Measurements from ENCODE around the gene BICDL1.

Gene BICDL1

DNA sequence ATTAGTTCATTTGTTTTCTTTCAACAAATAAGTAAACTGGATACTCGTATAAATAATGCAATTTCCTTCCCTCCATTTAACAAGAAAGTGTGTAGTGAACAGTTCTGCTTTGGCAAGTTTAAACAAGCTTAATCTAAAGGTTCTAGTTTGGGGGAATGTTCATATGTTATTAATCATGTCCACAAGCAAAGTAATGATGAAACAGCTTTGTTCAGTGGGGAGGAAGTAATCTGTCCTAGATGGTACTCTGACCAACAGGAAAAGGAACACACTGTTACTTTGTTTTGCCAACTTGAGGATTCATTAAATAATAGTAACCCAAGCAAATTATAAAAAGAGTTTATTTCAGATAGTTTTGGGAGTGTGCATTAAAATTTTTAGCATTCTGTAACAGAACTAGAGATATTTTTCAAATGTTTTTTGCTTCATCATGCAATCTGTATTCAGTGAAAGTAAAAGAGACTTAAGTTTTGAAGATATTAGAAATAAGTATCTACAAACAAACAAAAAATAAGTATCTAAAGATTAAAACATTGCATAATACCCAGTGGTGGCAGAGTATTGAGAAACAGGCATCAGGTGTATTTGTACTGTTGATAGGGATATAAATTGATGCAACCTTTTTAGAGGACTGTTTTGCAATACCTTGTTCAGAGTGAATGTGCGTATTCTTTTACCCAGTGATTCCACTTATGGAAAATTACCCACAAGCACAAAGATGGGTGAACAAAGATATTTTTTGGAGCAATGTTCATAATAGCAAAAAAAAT, 66.4 kb downstream of the BICDL1 start:
- no peak for DNase-seq

DNA sequence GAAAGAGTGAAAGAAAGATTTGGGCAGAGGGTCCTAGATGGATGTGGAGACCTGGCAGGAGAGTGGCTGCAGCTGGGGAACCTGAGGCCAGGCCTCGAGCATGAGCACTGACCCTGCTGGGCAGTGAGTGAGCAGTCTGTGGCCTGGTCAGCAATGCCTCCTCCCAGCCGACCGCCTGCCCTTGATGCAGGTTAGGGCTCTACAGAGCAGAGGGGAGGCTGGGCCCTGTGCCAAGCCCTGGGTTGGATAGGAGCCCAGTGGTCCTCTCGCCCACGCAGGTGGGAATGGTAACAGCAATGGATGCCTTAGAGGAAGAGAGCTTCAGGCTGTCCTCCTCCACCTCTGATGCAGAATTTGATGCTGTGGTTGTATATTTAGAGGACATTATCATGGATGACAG, 67.7 kb downstream of the BICDL1 start:
- no peak for DNase-seq

DNA sequence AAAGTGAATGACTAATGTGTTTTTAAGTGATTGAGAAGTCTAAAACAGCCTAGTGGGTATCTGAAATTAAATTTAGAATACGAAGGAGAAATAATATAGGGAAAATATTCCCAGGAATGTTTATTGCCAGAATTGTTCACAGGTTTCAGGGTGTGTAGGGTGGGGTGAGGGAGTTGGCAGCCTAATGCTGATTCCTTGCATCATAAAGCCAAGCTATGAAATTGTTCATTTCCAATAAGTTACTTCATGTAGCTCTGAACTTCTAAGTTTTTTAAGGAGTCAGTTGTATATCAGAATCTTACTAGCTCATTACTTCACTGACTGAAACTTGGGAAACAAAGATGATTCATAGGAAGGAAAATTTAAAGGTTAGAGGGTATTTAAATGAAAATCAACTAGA, 71.2 kb downstream of the BICDL1 start:
- DNase-seq, result no peak

DNA sequence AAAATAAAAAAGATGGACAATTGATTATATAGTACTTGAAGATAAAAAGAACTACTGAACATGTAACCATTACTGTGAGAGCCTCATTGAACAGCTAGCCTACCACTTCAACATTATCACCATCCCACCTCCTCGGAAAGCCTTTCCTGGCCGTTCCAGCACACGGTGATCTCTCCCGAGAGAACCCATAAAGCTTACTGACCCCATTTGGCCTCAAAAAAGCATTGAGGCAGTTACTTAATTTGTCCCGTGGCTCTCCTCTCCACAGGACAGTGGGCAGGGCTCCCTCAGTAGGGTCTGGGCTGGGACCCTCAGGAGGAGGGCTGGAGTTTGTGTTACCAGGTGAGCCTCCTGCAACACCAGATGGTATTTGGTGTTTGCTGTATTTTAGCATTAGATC, 71.7 kb downstream of the BICDL1 start:
- DNase-seq, result no peak

DNA sequence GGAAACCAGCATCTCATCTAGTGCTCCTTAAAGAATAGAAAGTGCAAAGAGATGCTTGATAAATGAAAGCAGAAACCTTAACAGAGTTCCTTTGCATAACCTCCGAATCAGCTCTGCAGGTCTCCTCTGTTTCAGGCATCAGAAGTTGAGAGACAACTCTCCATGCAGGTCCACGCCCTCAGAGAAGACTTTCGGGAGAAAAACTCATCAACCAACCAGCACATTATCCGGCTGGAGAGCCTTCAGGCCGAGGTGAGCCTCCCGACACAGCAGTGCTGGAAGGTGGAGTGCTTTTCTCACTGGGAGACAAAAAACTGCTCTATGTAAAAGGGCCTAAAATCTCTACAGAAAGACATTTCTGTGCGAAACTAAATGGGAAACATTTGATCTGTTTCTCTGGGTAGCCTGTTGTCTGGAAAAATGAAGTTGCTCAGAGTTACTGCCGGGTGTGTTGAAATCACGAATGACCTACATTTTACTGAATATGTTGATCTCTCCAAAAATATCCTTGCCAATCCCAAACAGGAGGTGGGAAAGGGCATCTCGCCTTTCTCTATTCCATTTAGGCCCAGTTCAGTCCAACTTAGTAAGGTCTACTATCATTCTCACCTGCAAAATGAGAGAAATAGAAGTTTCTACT, 72.7 kb downstream of the BICDL1 start:
- DNase-seq, result no peak

DNA sequence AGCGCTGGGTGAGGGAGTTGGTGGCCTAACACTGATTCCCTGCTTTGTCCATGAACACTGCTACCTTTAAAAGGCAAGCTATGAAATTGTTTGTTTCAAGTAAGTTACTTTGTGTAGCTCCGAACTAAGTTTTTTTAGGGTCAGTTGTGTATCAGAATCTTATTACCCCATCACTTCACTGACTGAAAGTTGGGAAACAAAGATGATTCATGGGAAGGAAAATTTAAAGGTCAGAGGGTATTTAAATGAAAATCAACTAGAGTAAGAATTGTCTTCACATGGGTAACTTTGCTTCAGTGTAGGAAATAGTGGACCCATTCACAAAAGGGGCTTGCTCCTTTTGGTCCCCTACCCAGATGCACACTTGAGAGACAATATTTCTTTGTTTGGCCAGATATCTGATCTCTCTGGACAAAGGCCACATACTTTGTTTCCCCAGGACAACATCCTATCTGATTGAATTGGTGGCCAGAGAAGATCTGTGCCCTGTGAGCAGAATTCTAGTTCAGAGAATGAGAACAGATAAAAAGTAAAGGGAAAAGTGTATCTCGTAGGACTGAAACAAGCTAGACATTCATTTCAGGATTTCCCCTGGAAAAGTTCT, 74.0 kb downstream of the BICDL1 start:
- DNase-seq, result no peak

DNA sequence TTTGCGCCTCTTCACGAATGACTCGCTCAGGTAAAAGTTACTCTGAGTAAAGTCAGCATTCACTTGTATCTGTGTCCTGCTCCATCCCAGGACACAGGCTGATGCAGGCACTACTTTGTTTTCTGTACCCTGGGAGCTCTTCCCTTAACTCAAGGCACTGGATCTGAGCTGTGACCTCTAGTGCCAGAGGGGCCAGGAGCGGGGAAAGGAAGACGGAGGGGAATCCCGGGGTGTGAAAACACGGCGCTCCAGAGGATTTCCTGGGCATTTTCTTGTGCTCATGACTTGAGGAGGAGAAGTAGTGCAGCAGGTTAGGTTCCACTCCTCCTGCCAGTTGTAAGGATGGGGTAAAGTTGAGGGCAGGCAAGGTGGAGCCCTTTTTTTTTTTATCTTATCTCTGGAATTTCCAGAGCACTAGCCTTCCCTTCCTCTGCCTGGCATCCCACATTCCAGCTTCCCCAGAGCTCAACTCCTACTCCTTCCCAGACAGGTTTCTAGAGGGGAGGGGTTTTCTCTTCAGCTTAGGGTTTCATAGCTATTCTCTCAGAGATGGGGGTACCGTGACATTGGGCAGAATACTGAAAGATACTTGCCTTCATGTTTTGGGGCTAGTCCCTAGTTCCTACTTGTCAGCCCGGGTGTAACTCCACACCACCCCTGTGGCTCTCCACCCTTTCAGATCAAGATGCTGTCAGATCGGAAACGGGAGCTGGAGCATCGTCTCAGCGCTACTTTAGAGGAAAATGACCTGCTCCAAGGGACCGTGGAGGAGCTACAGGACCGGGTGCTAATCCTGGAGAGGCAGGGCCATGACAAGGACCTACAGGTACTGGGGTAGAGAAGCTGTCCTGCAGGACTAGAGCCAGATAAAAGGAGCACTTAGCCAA, 75.3 kb downstream of the BICDL1 start:
- DNase-seq, result no peak

DNA sequence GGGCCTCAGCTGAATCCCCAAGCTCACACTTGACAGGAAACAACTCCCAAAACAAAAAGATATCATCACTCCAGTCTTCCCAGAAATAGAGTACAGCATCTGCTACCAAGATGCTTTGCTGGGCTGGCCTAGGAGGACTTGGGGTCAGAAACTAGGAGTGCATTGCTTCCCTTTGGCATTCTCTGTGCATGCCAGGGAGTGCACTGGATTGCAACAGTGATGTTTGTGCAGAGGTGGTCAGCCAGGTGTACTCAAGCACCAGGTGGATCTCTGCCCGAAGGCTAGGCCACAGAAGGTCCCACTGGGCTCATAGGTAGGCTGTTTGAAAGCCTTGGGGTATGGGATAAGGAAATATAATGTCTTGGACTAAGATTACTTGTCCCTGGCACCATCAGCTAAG, 76.4 kb downstream of the BICDL1 start:
- no peak for DNase-seq

DNA sequence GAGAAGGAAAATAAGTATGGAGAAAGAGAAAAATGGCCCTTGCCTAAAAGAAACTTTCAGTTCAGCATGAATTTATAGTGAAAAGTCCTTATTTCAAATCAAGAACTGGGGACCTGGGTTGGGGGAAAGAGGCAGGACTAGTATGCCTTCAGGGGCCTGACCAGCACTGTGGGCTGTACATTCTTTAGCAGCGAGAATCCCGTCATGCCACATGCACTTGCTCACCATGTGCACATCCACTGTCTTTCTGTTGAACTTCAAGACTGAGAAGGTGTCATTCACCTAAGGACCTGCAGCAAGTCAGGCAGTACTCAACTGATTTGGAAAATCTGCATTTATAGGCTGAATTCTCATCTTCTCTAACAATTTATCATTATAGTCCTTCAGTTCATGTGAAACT, 77.3 kb downstream of the BICDL1 start:
- no peak for DNase-seq

DNA sequence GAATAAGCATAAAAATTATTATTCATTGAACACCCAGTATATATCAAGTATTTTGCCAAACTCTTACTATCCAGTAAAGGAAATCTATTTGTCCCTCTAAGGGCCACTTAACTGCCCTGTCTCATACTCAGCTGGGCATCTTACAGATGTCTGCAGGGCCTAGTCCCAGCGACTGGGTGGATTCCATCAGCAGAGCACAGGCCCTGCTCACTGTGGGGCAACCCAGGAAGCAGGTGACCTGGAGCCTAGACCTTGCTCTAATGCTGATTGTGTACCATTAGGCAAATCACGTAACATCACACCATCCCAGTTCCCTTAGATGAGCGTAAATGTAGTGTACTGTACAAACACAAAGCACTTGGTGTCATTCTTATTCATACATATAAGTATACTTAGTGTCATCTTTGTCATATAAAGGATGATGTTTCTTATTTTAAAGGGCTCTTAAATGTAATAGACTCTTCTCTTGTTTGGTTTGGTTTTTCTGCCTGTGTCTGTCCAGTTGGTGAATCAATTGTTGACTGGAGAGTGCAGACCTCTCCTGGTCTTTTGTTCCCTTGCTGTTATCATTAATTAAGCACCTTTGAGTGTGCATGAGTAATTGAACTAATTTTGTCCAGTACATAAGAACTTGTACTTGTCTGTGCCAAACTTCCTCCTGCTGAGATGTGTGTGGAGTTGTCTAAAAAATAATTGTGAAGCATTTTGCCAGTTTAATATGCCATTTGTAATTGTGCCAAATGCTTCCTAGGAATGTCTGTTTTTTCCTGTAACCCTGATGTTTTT, 78.2 kb downstream of the BICDL1 start:
- DNase-seq, result no peak

DNA sequence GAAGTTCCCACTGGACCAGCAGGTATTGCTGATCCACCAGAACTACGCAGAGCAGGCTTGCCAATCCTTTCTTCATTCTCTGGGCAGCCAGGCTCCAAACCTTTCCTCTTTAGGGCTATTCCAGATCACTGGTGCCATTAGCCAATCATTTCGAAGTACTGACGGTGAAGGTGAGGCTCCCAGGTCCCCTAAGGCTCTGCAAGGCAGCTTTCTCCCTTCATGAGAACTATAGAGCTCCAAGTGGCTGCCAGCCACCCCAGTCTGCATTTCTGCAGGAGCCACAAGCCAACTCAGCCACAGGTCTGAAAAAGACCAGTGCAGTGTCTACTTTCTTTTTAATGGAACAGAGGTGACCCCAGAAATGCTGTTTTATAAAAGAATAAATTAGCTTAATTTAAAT, 78.9 kb downstream of the BICDL1 start:
- no peak for DNase-seq

DNA sequence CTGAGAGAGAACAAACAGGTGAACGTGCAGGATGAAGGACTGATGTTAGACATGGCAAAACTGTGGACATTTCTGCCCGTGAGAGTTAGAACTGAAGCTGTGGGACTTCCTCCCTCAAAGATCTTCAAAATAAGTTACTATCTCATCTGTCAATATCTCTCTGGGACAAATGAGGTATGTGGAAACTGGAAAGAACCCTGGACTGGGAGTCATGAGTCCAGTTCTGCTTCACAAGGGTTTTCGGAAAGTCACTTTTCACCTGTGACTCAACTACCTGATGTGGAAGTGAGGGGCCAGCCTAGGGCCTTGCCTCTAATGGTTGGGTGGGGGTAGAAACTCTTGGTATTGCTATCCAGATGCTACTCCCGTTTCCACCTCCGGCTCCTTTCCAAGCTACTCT, 80.2 kb downstream of the BICDL1 start:
- no peak for DNase-seq

DNA sequence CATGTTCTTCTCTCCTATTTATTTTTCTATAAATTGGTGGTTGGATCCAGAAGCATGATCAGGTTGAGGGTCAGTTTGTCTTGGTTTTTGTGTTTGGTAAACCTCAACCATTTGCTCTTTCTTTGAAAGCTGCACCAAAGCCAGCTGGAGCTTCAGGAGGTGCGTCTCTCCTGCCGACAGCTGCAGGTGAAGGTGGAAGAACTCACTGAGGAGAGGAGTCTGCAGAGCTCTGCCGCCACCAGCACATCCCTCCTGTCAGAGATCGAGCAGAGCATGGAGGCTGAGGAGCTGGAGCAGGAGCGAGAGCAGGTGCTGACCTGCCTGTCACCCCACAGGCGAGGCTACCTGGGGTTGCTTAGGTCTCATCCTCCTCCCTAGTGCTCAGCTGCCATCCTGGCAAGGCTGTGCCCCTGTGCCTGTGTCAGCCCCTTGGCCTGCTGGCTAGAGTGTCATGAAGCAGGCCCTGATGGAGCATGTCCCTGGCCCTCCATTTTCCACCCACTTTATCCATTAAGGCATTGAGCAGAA, 82.5 kb downstream of the BICDL1 start:
- no peak for DNase-seq

DNA sequence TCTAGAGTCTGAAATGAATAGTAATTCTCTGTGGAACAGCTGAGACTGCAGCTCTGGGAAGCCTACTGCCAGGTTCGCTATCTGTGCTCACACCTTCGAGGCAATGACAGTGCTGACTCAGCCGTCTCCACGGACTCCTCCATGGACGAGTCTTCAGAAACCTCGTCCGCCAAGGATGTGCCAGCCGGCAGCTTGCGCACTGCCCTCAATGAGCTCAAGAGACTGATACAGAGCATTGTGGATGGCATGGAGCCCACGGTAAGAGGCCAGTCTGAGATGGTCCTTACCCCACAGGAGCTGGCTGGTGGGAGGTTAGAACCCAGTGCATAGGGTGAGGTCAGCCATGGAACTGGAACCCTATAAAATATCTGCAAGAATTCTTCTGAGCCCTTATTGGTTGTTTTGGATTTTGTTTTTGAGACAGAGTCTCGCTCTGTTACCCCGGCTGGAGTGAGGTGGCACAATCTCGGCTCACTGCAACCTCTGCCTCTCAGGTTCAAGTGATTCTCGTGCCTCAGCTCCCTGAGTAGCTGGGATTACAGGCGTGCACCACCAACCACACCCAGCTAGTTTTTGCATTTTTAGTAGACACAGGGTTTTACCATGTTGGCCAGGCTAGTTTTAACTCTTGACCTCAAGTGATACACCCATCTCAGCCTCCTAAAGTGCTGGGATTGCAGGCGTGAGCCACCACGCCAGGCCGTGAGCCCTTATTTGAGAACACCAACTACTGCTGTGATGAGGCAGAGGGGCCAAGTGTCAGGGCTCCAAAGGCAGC, 83.6 kb downstream of the BICDL1 start:
- no peak for DNase-seq

DNA sequence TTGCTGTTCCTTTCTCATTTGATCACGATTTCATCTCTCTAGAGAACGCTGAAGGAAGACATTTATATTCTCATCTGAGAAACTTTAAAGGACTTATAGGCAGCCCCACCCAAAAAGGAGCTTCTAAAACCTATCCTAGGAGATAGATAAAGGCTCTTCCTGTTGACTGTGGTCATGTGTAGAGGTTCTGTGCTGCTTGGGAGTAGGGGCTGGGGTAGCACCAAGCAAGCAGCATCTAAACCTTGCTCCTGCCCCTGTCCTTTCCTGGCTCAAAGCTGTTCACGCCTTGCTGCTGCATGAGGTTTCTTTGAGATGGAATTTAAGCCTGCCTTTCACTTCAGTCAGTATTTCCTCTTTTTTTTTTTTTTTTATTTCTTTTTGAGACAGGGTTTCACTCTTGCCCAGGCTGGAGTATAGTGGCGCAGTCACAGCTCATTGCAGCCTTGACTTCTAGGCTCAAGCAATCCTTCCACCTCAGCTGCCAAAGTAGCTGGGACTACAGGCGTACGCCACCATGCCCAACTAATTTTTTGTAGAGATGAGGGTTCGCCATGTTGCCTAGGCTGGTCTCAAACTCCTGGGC, 86.1 kb downstream of the BICDL1 start:
- DNase-seq, result peak; percentile 13

DNA sequence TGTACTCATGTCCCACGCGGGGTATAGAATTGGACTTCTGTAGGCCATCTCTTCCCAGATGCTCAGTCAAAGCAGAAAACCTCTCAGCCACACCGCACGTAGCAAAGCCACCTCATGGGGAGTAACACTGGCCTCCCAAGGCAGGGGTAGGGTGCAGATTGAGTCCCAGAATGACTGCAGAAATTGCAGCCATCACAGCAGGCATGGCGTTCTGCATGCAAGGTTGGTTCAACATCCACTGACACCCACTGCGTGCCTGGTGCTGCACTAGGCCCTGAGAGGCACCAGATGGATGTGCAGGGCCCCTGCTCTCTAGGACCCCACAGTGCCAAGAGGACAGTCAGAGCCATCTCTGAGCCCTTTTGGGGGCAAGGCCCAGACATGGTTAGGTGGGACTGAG, 87.6 kb downstream of the BICDL1 start:
- no peak for DNase-seq

DNA sequence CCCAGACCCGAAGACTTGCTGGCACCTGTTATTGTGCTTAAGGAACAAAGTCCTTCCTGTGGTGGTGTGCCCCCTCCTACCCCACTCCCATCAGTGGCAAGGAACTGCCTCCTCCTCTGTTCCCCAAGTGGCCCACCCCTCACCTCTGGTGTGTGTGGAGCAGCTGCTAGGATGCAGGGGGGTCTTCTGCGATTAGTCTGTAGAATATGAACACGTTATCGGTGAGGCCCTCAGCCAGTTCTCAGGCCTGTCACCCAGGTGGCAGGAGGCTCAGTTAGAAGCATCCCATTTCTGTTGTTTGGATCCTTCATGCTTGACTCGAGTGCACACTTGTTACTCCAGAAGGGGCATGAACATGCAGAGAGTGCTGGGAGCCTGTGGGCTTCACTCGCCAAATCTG, 88.2 kb downstream of the BICDL1 start:
- DNase-seq, result no peak

DNA sequence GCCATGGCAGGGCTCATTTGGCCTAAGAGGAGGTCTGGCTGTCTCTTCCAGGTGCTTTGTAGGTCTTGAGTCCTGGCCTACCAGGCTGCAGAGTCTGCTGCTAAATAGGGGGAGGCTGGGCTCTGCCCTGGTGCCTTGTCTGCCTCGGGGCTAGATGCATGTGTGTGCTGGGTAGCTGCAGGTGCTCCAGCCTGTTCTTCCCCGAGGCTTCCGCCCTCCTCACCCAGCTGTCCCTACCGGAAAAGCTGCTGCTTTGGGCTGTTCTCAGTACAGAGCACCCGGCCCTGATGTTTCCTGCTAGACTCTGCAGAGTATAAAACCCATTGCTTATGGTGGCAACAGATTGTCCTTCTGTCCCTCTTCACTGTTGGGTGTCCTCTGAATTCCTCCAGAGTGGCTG, 89.8 kb downstream of the BICDL1 start:
- peak; percentile 18 for DNase-seq

DNA sequence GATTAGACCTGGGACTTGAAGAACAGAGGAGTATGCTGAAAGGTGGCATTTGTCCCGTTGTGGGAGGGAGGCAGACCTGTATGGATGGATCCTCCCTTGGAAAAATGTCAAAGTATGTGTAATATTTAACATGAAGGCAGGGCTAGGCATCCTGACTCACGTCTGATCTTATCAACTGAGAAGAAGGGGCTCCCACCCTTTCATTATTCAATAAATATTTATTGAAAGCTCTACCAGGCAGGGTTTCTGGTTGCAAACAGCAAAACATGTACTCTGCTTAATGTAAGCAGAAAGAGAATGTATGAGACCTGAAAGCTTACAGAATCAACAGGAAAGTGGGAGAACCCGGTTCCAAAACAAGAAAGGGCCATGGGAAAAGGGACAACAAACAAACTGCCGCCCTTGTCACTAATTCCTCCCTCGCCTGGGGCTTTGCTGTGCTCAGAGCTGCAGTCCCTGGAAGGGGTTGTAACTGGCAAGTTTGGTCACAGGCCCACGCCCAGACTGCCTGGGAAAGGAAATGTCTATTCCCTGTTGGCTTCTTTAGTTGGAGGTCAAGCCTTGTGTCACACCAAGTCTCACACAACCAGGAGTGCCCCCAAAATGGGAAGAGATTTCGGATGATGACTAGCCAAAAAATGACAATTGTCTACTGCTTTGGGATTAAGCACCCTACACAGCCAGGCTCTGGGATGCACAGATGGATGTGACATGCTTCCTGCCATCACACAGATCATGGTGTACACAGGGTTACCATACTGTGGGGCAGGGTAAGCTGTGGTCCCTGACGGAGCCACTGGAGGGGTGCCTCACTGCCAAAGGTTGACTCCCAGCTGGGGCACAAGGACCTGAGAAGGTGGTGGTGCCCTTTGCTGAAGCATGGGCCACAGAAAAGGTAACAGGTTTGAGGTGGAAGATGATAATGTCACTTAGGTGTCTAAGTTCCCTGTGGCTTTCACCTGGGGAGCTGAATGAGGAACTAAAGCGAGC, 90.7 kb downstream of the BICDL1 start:
- DNase-seq, result no peak

DNA sequence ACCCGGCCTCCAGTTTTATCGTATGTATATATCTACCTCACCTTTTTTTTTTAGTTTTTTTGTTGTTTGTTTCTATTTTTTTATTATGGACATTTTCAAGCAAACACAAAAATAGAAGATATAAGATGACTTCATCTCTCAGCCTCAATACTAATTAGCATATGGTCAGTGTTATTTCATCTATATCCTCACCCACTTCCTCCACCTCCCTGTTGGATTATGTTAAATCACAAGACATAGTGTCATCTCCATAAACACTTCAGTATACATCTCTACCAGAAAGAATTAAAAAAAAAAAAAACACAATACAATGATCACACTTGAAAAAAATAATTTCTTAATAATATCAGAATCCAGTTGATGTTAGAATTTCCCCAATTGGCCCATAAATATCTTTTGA, 92.6 kb downstream of the BICDL1 start:
- DNase-seq, result no peak
